B cell (primary cell): ENCODE data around the gene FAM117B. TPM values are rescaled to one million over a fixed set of nuclear protein-coding genes. Genes with fewer than 3 reads are reported as not detected.
A peak's percentile ranks its signal among the peaks of the same experiment; 100 is the strongest.

Experiments used
- ATAC-seq: fragments of 200-7000 bp; cut with Tn5 transposase; one replicate; pipeline ENCODE4 v1.10.0; 2021; ENCODE audit warnings: low read depth, mild to moderate bottlenecking, moderate number of reproducible peaks, moderate library complexity
- CTCF ChIA-PET: fragments of 350-600 bp; sonication (Branson Sonifier 250); formaldehyde crosslinking; loops from one replicate; lab custom pipeline; 2021; ENCODE audit warnings: antibody characterized with exemption, inconsistent platforms; lab: Charles Lee
- POLR2A ChIA-PET: fragments of 350-600 bp; sonication (Branson Sonifier 250); formaldehyde crosslinking; loops from one replicate; lab custom pipeline; 2021; ENCODE audit warnings: antibody characterized with exemption; lab: Charles Lee
- DNase-seq: peaks from one replicate; pipeline ENCODE4 v3.0.0; 2013
- H2AFZ ChIP-seq: 2 replicates; pipeline ENCODE4 v1.6.1; 2012; ENCODE audit warnings: mild to moderate bottlenecking, low read depth, low read length; ENCODE audit not compliant: insufficient read depth, poor library complexity, severe bottlenecking
- H3K27ac ChIP-seq, 2 donors: 1 replicate in 1 of 2; 2 replicates in 1 of 2; pipeline ENCODE4 v1.5.1; 2012 to 2013; ENCODE audit warnings: low read length in 2 of 2, mild to moderate bottlenecking in 2 of 2, moderate library complexity in 1 of 2
- H3K27me3 ChIP-seq, 4 experiments: fragments of 200-600 bp in 1 of 4; sonication (generic) in 1 of 4; replicated peaks in 1 of 4; 1 replicate in 2 of 4; 2 replicates in 2 of 4; pipeline versions ENCODE4 v1.6.1 to v1.7.0; 2013 to 2016; ENCODE audit warnings: low read length in 3 of 4, mild to moderate bottlenecking in 2 of 4, mixed read lengths in 1 of 4, moderate library complexity in 1 of 4; ENCODE audit not compliant: insufficient read depth in 4 of 4, control insufficient read depth in 3 of 4; ENCODE audit errors: control extremely low read depth in 1 of 4
- H3K36me3 ChIP-seq, 2 experiments: replicated peaks in 1 of 2; 1 replicate in 1 of 2; 2 replicates in 1 of 2; pipeline versions ENCODE4 v1.6.1 to v1.7.1; 2013; ENCODE audit warnings: low read length in 1 of 2; ENCODE audit not compliant: insufficient read depth in 2 of 2, control insufficient read depth in 1 of 2; ENCODE audit errors: control extremely low read depth in 1 of 2, extremely low read depth in 1 of 2
- H3K4me1 ChIP-seq, 2 donors: fragments of 200-600 bp in 1 of 2; sonication (generic) in 1 of 2; 1 replicate in 1 of 2; 2 replicates in 1 of 2; pipeline versions ENCODE4 v1.5.1 to v1.6.1; 2013 to 2017; ENCODE audit warnings: low read length in 2 of 2; ENCODE audit not compliant: control insufficient read depth in 2 of 2, insufficient read depth in 2 of 2
- H3K4me2 ChIP-seq: replicated peaks from 2 replicates; pipeline ENCODE3; 2012; ENCODE audit warnings: mild to moderate bottlenecking, low read depth, low read length; ENCODE audit not compliant: poor library complexity, severe bottlenecking
- H3K4me3 ChIP-seq, 5 experiments: fragments of 200-600 bp in 1 of 5; sonication (generic) in 1 of 5; 1 replicate in 3 of 5; 2 replicates in 2 of 5; pipeline versions ENCODE4 v1.5.1 to v1.7.0; 2011 to 2016; ENCODE audit warnings: low read length in 4 of 5, mild to moderate bottlenecking in 4 of 5, low read depth in 2 of 5, control low read depth in 1 of 5, moderate library complexity in 1 of 5; ENCODE audit not compliant: insufficient read depth in 1 of 5; ENCODE audit errors: control extremely low read depth in 1 of 5, extremely low read depth in 1 of 5
- H3K79me2 ChIP-seq: fragments of 200-600 bp; sonication (generic); one replicate; pipeline ENCODE4 v1.6.0; 2016; ENCODE audit warnings: low read length; ENCODE audit not compliant: control insufficient read depth, insufficient read depth
- H3K9ac ChIP-seq: fragments of 200-600 bp; sonication (generic); 2 replicates; pipeline ENCODE4 v1.6.1; 2017; ENCODE audit warnings: mild to moderate bottlenecking, low read length, moderate library complexity
- H3K9me3 ChIP-seq, 3 donors: one replicate each; pipeline versions ENCODE4 v1.6.1 to v1.7.1; 2013; ENCODE audit warnings: low read length in 2 of 3; ENCODE audit not compliant: control insufficient read depth in 2 of 3, insufficient read depth in 1 of 3; ENCODE audit errors: control extremely low read depth in 1 of 3
- H4K20me1 ChIP-seq: 2 replicates; pipeline ENCODE4 v1.6.0; 2012; ENCODE audit warnings: mild to moderate bottlenecking, low read length; ENCODE audit not compliant: insufficient read depth, control insufficient read depth, poor library complexity, severe bottlenecking
- H3K27ac Mint-ChIP-seq: one replicate; pipeline ENCODE4 v1.8.0; 2021; ENCODE audit warnings: mixed read lengths
- H3K27me3 Mint-ChIP-seq: one replicate; pipeline ENCODE4 v1.8.0; 2021; ENCODE audit warnings: mixed read lengths
- H3K4me1 Mint-ChIP-seq: one replicate; pipeline ENCODE4 v1.8.0; 2021; ENCODE audit warnings: mixed read lengths
- H3K4me3 Mint-ChIP-seq: one replicate; pipeline ENCODE4 v1.8.0; 2021; ENCODE audit warnings: mixed read lengths
- H3K9me3 Mint-ChIP-seq: one replicate; pipeline ENCODE4 v1.8.0; 2022; ENCODE audit warnings: mixed read lengths; ENCODE audit not compliant: insufficient read depth
- CTCF ChIP-seq: fragments of 200-600 bp; IDR thresholded peaks from one replicate; pipeline ENCODE4 v1.8.0; 2022; ENCODE audit warnings: antibody characterized with exemption, mild to moderate bottlenecking
- EZH2 ChIP-seq: IDR thresholded peaks from 2 replicates; pipeline ENCODE4 v1.6.1; 2012; ENCODE audit warnings: borderline replicate concordance, low read depth, mild to moderate bottlenecking, moderate library complexity, low read length; ENCODE audit not compliant: insufficient read depth, poor library complexity, severe bottlenecking
- WGBS: methylation state at CpG from one replicate; pipeline ENCODE4 v1.1.5; 2013; ENCODE audit warnings: missing lambda C conversion rate; ENCODE audit not compliant: insufficient coverage; 5-methylcytosine and 5-hydroxymethylcytosine counted together
- intact Hi-C: fragments of 100-400 bp; cut with micrococcal nuclease; formaldehyde crosslinking; loops from one replicate; pipeline ENCODE4 v1.10.0; 2022
- polyA plus RNA-seq: library from polyadenylated mRNA; depleted of rRNA; stranded (reverse); fragments of >200 nt; gene quantifications from 2 replicates; pipeline ENCODE4 v1.2.3, GENCODE V29; 2012
- total RNA-seq, 2 donors: library from RNA; stranded (reverse); fragments of 120-200 nt in 1 of 2; gene quantifications; 1 replicate in 1 of 2; 2 replicates in 1 of 2; pipeline versions ENCODE4 v1.2.3 to v1.2.4, GENCODE V29; 2013 to 2022

FAM117B gene
- total and polyA plus RNA-seq, 2 donors (not counting 1 experiment from before 2014, with no cell fraction given): 11.5 to 50.1 TPM

- H3K79me2 ChIP-seq: no peaks in the 10 kb centered on the region
- peaks cover 0 to under 1% (median 0%) of the 10 kb centered on the region in 3 donors for H3K9me3 ChIP-seq
- CTCF ChIA-PET: no interaction called here
- no peak overlapping the region for H3K4me3 ChIP-seq
- no peak overlapping the region for H3K9ac ChIP-seq
- H3K4me1 ChIP-seq: peaks cover 24 to 33% of the 10 kb centered on the region in 2 donors
- intact Hi-C loops: loop anchor here (5.0 kb wide), 1 partner anchor 83 kb away; no protein-coding TSS in a partner anchor
- Mint-ChIP-seq H3K27me3 (no peaks in the 10 kb centered on the region), H3K4me1 (peaks cover 31% of the 10 kb centered on the region), H3K27ac (peak overlapping the region; percentile 74), H3K9me3 (no peaks in the 10 kb centered on the region), H3K4me3 (no peak overlapping the region)
- peak overlapping the region; percentile 15 for H3K4me2 ChIP-seq
- H4K20me1 ChIP-seq: no peaks in the 10 kb centered on the region
- DNase-seq (peak; percentile 23), ATAC-seq (no peak)
- TF ChIP-seq CTCF: no peak
- TF ChIP-seq EZH2: no peak
- H3K27me3 ChIP-seq: no peaks in the 10 kb centered on the region
- no peaks in the 10 kb centered on the region for H3K36me3 ChIP-seq
- POLR2A ChIA-PET: no interaction called here
- WGBS: 29% methylated on average over 2 of the region's 4 CpGs
- H2AFZ ChIP-seq: peak overlapping the region; percentile 59
- peak overlapping the region in 1 of 2 donors; percentile 34 for H3K27ac ChIP-seq
These were observed 30.1 kb upstream of the FAM117B start for GRCh38 chr2:202604699-202605098.

- Histone ChIP-seq H3K27ac (no peak overlapping the region), H3K79me2 (no peaks in the 10 kb centered on the region), H4K20me1 (no peaks in the 10 kb centered on the region), H3K27me3 (no peaks in the 10 kb centered on the region), H3K36me3 (no peaks in the 10 kb centered on the region), H3K9ac (no peak overlapping the region), H2AFZ (no peak overlapping the region), H3K4me2 (no peak overlapping the region), H3K4me1 (peaks cover 29 to 35% of the 10 kb centered on the region in 2 donors), H3K4me3 (no peak overlapping the region), H3K9me3 (no peaks in the 10 kb centered on the region)
- no CpG with 5 or more reads among the region's 1 CpG for WGBS
- intact Hi-C loops: no loop called here
- DNase-seq (no peak), ATAC-seq (no peak)
- TF ChIP-seq EZH2 (no peak), CTCF (no peak)
- no peak overlapping the region for H3K27ac Mint-ChIP-seq
- H3K4me3 Mint-ChIP-seq: no peak overlapping the region
- no peaks in the 10 kb centered on the region for H3K27me3 Mint-ChIP-seq
- H3K4me1 Mint-ChIP-seq: peaks cover 35% of the 10 kb centered on the region
- H3K9me3 Mint-ChIP-seq: no peaks in the 10 kb centered on the region
- ChIA-PET CTCF (no interaction called here), POLR2A (no interaction called here)
These were observed 29.6 kb upstream of the FAM117B start for GRCh38 chr2:202605174-202605573.
